WTC11 (cell line): ENCODE results near the gene KRTAP5-9. TPM values are rescaled to one million over a fixed set of nuclear protein-coding genes. Genes with fewer than 3 reads are reported as not detected.

ENCODE experiments used
- ATAC-seq: fragments of 200-7000 bp; cut with Tn5 transposase; 2 replicates; pipeline ENCODE4 v1.10.0; 2021; ENCODE audit warnings: mild to moderate bottlenecking, moderate library complexity
- CTCF ChIA-PET: fragments of 300-600 bp; sonication (Branson Sonifier 250); formaldehyde crosslinking; loops from one replicate; lab custom pipeline; 2021; ENCODE audit warnings: antibody characterized with exemption; lab: Charles Lee
- POLR2A ChIA-PET: fragments of 350-600 bp; sonication (Branson Sonifier 250); formaldehyde crosslinking; loops from one replicate; lab custom pipeline; 2021; ENCODE audit warnings: antibody characterized with exemption; lab: Charles Lee
- DNase-seq: peaks from one replicate; pipeline ENCODE4 v3.0.0; 2021; ENCODE audit warnings: low spot score
- H3K27ac Mint-ChIP-seq: 2 replicates; pipeline ENCODE4 v1.8.0; 2021; ENCODE audit warnings: mixed read lengths
- H3K27me3 Mint-ChIP-seq: 2 replicates; pipeline ENCODE4 v1.8.0; 2021; ENCODE audit warnings: low read depth, mild to moderate bottlenecking, moderate library complexity, mixed read lengths
- H3K36me3 Mint-ChIP-seq: 2 replicates; pipeline ENCODE4 v1.8.0; 2021; ENCODE audit warnings: mixed read lengths
- H3K4me1 Mint-ChIP-seq: 2 replicates; pipeline ENCODE4 v1.8.0; 2022; ENCODE audit warnings: mixed read lengths
- H3K4me3 Mint-ChIP-seq: 2 replicates; pipeline ENCODE4 v1.8.0; 2021; ENCODE audit warnings: mild to moderate bottlenecking, moderate library complexity, mixed read lengths
- H3K9me3 Mint-ChIP-seq: 2 replicates; pipeline ENCODE4 v1.8.0; 2021; ENCODE audit warnings: mixed read lengths
- CDX4 ChIP-seq: fragments of 250-450 bp; sonication (Bioruptor Pico); IDR thresholded peaks from 2 replicates; pipeline ENCODE4 v1.9.0; 2021; ENCODE audit warnings: moderate library complexity, mild to moderate bottlenecking, inconsistent platforms, borderline replicate concordance
- E2F4 ChIP-seq: sonication (generic); formaldehyde crosslinking; IDR thresholded peaks from 2 replicates; pipeline ENCODE4 v1.8.1; 2022; ENCODE audit warnings: low read depth, mild to moderate bottlenecking, moderate library complexity, missing genetic modification reagents, borderline replicate concordance
- FOXP1 ChIP-seq: sonication (generic); formaldehyde crosslinking; IDR thresholded peaks from 2 replicates; pipeline ENCODE4 v1.8.0; 2022; ENCODE audit warnings: missing genetic modification reagents, mild to moderate bottlenecking, moderate library complexity, borderline replicate concordance
- GABPB1 ChIP-seq: sonication (generic); formaldehyde crosslinking; IDR thresholded peaks from 2 replicates; pipeline ENCODE4 v1.8.1; 2023; ENCODE audit warnings: mild to moderate bottlenecking, missing genetic modification reagents
- GRHL2 ChIP-seq: fragments of 250-450 bp; sonication (Bioruptor Pico); IDR thresholded peaks from 2 replicates; pipeline ENCODE4 v1.8.0; 2022; ENCODE audit warnings: mild to moderate bottlenecking, moderate library complexity; ENCODE audit not compliant: insufficient replicate concordance, severe bottlenecking
- IRF2 ChIP-seq: sonication (generic); formaldehyde crosslinking; IDR thresholded peaks from 2 replicates; pipeline ENCODE4 v1.8.0; 2022; ENCODE audit warnings: low read depth, missing genetic modification reagents, borderline replicate concordance
- JAZF1 ChIP-seq: fragments of 250-450 bp; sonication (Bioruptor Pico); IDR thresholded peaks from 2 replicates; pipeline ENCODE4 v1.9.0; 2021; ENCODE audit warnings: moderate library complexity, mild to moderate bottlenecking, inconsistent platforms
- MXD4 ChIP-seq: fragments of 250-450 bp; sonication (Bioruptor Pico); IDR thresholded peaks from 2 replicates; pipeline ENCODE4 v1.8.0; 2021; ENCODE audit warnings: mild to moderate bottlenecking, moderate library complexity, borderline replicate concordance
- NFE2L1 ChIP-seq: sonication (generic); formaldehyde crosslinking; IDR thresholded peaks from 2 replicates; pipeline ENCODE4 v1.8.1; 2023; ENCODE audit warnings: missing genetic modification reagents
- NR1H2 ChIP-seq: sonication (generic); formaldehyde crosslinking; IDR thresholded peaks from 2 replicates; pipeline ENCODE4 v1.9.0; 2021; ENCODE audit warnings: mild to moderate bottlenecking, moderate library complexity, missing genetic modification reagents
- PREB ChIP-seq: sonication (generic); formaldehyde crosslinking; IDR thresholded peaks from 2 replicates; pipeline ENCODE4 v1.8.1; 2022; ENCODE audit warnings: mild to moderate bottlenecking, missing genetic modification reagents, moderate library complexity, borderline replicate concordance
- TCF7 ChIP-seq: sonication (generic); formaldehyde crosslinking; IDR thresholded peaks from 2 replicates; pipeline ENCODE4 v1.8.0; 2022; ENCODE audit warnings: mild to moderate bottlenecking, low read depth, missing genetic modification reagents, moderate library complexity
- ZBTB21 ChIP-seq: sonication (generic); formaldehyde crosslinking; IDR thresholded peaks from 2 replicates; pipeline ENCODE4 v1.8.1; 2023; ENCODE audit warnings: mild to moderate bottlenecking, missing genetic modification reagents, borderline replicate concordance
- ZNF263 ChIP-seq: sonication (generic); formaldehyde crosslinking; IDR thresholded peaks from 2 replicates; pipeline ENCODE4 v1.8.1; 2022; ENCODE audit warnings: low read depth, mild to moderate bottlenecking, moderate library complexity, missing genetic modification reagents
- ZNF281 ChIP-seq: sonication (generic); formaldehyde crosslinking; IDR thresholded peaks from 2 replicates; pipeline ENCODE4 v1.8.0; 2023; ENCODE audit warnings: mild to moderate bottlenecking, missing genetic modification reagents
- ZNF423 ChIP-seq: fragments of 250-450 bp; sonication (Bioruptor Pico); IDR thresholded peaks from 2 replicates; pipeline ENCODE4 v2.1.2; 2022; ENCODE audit warnings: mild to moderate bottlenecking, moderate library complexity
- ZNF512 ChIP-seq: sonication (generic); formaldehyde crosslinking; IDR thresholded peaks from 2 replicates; pipeline ENCODE4 v1.8.1; 2022; ENCODE audit warnings: missing genetic modification reagents, borderline replicate concordance
- total RNA-seq: library from RNA; stranded (reverse); gene quantifications from 3 replicates; pipeline ENCODE4 v1.2.3, GENCODE V29; 2021
- TF ChIP-seq, protein P1 (sequence below): sonication (generic); formaldehyde crosslinking; IDR thresholded peaks from 2 replicates; pipeline ENCODE4 v1.8.0; 2022; ENCODE audit warnings: mild to moderate bottlenecking, missing genetic modification reagents

KRTAP5-9 gene
- total RNA-seq, 1 experiment from 2014 or later: not detected

GRCh38 chr11:71572811-71573210 is 24.6 kb downstream of the KRTAP5-9 start:
- Mint-ChIP-seq H3K4me1 (peaks cover 15% of the 10 kb centered on the region), H3K9me3 (no peaks in the 10 kb centered on the region), H3K36me3 (no peaks in the 10 kb centered on the region), H3K27me3 (no peaks in the 10 kb centered on the region; the same call in 1 of the 2 replicates), H3K27ac (no peak overlapping the region)
- POLR2A ChIA-PET: no interaction called here
- CTCF ChIA-PET: interaction anchor here (0.9 kb wide), 1 partner anchor 10 kb away, joined by 4 read pairs; no protein-coding TSS in a partner anchor
- TF ChIP-seq PREB: no peak
- TF ChIP-seq ZNF263 (CRISPR knock-in tag): no peak
- TF ChIP-seq CDX4 (CRISPR knock-in tag): no peak
- TF ChIP-seq ZNF512 (CRISPR knock-in tag): no peak
- TF ChIP-seq NFE2L1 (CRISPR knock-in tag): no peak
- no peak for TF ChIP-seq FOXP1
- TF ChIP-seq MXD4 (CRISPR knock-in tag): no peak
- no peak for TF ChIP-seq NR1H2 (CRISPR knock-in tag)
- TF ChIP-seq ZNF281 (CRISPR knock-in tag): no peak
- TF ChIP-seq GABPB1 (CRISPR knock-in tag): no peak
- no peak for TF ChIP-seq ZBTB21
- TF ChIP-seq ZNF423 (CRISPR knock-in tag): no peak
- TF ChIP-seq IRF2 (CRISPR knock-in tag): no peak
- TF ChIP-seq JAZF1 (CRISPR knock-in tag): no peak
- no peak for TF ChIP-seq GRHL2 (CRISPR knock-in tag)
- TF ChIP-seq, protein P1, sequence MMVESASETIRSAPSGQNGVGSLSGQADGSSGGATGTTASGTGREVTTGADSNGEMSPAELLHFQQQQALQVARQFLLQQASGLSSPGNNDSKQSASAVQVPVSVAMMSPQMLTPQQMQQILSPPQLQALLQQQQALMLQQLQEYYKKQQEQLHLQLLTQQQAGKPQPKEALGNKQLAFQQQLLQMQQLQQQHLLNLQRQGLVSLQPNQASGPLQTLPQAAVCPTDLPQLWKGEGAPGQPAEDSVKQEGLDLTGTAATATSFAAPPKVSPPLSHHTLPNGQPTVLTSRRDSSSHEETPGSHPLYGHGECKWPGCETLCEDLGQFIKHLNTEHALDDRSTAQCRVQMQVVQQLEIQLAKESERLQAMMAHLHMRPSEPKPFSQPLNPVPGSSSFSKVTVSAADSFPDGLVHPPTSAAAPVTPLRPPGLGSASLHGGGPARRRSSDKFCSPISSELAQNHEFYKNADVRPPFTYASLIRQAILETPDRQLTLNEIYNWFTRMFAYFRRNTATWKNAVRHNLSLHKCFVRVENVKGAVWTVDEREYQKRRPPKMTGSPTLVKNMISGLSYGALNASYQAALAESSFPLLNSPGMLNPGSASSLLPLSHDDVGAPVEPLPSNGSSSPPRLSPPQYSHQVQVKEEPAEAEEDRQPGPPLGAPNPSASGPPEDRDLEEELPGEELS (CRISPR knock-in tag): no peak
- TF ChIP-seq TCF7 (CRISPR knock-in tag): no peak
- no peak for TF ChIP-seq E2F4 (CRISPR knock-in tag)
- TF ChIP-seq, all 79 proteins: peak for 0
- no peak for DNase-seq
- no peak for ATAC-seq
- H3K4me3 Mint-ChIP-seq: no peak overlapping the region
